HG03175 (cell line): ENCODE data around the gene CHAT.
A peak's percentile ranks its signal among the peaks of the same experiment; 100 is the strongest.

Source experiments
- ATAC-seq: cut with Tn5 transposase; IDR thresholded peaks from one replicate; pipeline ENCODE4 v1.9.1; 2021; ENCODE audit warnings: mild to moderate bottlenecking, moderate library complexity; ENCODE audit not compliant: unreplicated experiment

The CHAT gene

GRCh38 chr10:49613882-49614241, at the start of gene CHAT:
Gene CHAT, plus strand, starts transcription at chr10:49614037. Its CDS starts 153 bp downstream, at chr10:49614190.
- ATAC-seq, result no peak

- ATAC-seq, result no peak
These were observed 49.3 kb upstream of the CHAT start for GRCh38 chr10:49564461-49565009.

- no peak for ATAC-seq
These were observed 46.0 kb upstream of the CHAT start for GRCh38 chr10:49567810-49568209.

DNA sequence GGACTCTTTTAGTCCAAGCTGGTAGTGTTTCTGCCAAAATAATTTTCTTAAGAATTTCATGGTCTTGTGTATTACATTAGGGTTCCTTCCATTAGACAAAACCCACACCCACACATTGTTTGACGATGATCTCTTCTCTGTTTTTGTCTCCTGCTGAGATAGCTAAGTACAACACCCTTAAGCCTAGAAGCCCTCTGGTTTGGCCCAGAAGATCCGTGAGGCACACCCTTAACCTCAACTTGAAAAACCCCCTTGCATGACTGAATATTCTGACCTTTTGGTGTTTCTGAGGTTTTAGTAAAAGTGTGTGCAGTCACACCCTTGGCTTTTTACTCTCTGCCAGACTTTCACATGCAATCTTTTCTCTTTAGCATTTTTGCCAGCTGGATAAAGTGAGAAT, 45.6 kb upstream of the CHAT start:
- ATAC-seq, result no peak

DNA sequence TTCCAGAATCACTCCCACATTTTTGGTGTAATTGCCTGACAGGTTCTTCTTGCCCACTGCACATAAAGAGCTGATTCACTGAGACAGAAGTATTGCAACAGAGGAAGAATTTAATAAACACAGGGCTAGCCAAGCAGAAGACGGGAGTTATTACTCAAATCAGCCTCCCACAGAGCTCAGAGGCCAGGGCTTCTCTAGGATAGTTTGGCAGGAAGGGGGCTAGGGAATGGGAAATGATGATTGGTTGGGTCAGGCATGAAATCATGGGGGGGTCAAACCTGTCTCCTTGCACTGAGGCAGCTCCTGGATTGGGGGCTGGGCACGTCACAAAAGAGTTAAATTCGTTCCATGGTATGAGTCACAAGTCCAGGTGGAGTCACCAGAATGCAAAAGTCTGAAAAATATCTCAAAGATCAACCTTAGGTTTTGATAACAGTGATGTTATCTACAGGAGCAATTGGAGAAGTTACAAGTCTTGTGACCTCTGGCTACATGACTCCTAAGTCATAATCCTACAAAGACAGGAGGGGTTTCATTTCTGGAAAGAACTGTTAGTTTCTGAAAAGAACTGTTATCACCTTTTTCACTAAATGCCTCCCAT, 44.7 kb upstream of the CHAT start:
- ATAC-seq, result no peak

GRCh38 chr10:49571388-49571787, 42.4 kb upstream of the CHAT start:
- ATAC-seq, result no peak

DNA sequence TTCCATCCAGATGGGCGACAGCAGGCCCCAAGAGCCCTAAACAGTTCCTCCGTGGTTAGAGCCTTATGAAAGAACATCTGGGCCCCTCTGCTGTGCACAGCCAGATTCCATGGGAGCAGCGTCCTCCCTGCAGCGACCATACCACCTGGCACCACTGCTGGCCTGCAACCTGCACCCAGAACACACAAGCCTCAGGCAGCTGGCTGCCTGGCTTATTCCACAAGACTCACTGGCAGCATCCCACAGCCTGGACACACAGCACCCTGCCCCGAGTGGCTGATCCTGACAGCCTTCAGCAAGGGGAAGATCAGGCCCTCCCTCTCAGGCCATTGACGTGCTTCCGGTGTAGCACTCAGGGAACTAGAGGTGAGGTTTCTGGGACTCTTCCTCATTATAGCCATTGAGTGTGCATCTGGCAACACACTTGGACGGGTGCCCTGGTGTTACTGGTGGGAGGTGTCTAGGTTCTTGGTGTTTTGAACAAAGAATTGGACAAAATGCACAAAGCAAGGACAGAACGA, 41.2 kb upstream of the CHAT start:
- no peak for ATAC-seq

GRCh38 chr10:49575489-49576072, 38.3 kb upstream of the CHAT start:
- no peak for ATAC-seq

- no peak for ATAC-seq
These were observed 36.5 kb upstream of the CHAT start for GRCh38 chr10:49577182-49577925.

DNA sequence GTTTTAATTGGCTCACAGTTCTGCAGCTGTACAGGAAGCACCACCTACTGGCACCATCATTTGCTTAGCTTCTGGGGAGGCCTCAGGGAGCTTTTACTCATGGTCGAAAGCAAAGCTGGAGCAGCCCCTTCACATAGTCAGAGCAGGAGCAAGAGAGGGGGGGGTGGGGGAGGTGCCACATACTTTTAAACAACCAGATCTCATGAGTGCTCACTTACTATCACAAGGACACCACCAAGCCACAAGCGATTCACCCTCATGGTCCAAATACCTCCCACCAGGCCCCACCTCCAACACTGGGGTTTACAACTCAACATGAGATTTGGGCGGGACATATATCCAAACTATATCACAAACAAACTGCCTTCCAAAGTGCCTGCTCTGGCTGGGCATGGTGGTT, 35.4 kb upstream of the CHAT start:
- no peak for ATAC-seq

- ATAC-seq, result no peak
These were observed 34.2 kb upstream of the CHAT start for GRCh38 chr10:49579621-49580020.

GRCh38 chr10:49585387-49585786, 28.4 kb upstream of the CHAT start:
- no peak for ATAC-seq

- no peak for ATAC-seq
These were observed 25.9 kb upstream of the CHAT start for GRCh38 chr10:49587981-49588380.

DNA sequence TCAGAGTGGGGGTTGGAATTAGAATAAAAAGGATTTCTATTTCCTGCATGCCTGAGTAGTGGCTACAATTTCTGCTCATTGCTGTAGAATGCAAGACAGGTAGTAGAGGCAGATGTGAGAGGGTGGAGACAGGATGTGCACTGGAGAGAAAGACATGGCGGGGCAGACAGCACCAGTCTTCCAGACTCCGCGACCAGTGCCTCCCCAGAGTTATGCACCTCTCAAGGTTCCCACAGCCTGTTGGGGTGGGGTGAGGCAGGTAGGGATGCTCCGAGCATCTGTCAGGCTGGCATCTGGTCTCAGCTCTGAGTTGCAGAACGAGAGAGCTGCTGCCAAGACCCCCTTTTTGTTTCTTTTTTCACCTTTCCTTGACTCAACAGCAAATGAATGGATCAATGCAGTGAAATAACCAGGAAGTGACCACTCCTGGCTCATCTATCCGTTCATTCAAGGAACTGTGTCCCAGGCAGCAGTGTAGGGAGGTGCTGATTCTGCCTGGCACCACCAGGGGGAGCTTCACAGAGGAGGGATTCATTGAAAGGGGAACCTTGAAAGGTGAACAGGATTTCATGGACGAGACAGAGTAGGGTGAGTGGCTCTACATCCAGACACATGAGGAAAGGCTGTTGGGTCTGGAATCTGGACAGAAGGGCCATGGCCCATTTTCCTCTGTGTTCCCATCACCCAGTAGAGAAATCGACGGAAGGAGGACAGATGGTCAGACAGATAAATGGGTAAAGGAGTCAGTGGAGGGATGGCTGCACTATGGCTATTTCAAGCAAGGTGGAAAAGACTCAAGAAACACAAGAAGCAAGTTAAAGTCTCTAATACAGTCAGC, 20.9 kb upstream of the CHAT start:
- peak; percentile 78 for ATAC-seq

- no peak for ATAC-seq
These were observed 20.3 kb upstream of the CHAT start for GRCh38 chr10:49593564-49593875.

GRCh38 chr10:49593998-49594397, 19.8 kb upstream of the CHAT start:
- no peak for ATAC-seq

DNA sequence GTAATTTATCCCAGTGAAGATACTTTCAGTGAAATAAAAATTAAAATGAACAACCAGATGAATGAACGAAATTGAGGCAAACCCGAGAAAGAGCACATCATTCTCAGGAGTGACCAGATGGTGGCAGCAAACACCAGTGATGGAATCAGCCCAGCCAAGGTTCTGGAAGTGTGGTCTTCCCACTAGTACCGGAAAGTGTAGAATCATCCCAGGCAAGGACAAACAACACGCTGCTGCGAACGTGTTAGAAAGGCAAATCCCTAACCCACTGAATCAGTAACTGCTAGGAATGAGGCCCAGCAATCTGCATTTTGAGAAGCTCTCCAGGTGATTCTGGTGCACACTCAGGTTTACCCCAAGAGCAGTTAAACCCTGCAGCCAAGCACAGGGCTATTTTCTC, 19.2 kb upstream of the CHAT start:
- no peak for ATAC-seq

DNA sequence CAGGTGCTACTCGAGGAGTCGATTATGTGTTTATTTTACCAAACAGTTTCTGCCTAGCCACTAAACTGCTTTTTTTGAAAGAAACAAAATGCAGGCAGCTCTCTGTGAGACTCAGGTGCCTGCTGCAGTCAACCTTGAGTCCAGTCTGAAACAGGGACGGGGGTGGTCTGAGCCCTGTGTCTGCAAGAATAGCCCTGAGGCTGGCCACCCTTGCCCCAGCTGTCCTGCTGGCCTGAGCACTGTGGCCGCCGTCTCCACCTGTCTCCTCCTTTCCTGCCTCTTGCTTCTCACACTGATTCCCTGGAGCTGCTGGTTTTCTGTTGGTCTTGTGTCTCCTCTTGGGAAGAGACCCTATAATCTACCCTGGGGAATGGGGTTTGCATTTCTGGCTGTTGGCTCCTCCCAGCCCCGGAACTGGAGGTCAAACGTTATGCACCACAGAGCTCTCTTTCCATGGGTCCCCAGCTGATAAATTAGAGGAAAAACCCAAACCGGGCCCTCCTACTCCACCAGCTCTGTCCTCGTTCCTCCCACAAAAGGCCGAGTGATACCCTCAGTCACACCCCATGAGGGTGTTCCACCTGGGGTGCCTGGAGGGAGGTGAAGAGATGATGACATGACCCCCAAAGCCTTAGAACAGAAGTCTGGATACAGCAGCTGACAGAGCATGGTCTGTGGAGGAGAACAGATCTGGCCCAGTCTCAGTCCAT, 18.7 kb upstream of the CHAT start:
- no peak for ATAC-seq

DNA sequence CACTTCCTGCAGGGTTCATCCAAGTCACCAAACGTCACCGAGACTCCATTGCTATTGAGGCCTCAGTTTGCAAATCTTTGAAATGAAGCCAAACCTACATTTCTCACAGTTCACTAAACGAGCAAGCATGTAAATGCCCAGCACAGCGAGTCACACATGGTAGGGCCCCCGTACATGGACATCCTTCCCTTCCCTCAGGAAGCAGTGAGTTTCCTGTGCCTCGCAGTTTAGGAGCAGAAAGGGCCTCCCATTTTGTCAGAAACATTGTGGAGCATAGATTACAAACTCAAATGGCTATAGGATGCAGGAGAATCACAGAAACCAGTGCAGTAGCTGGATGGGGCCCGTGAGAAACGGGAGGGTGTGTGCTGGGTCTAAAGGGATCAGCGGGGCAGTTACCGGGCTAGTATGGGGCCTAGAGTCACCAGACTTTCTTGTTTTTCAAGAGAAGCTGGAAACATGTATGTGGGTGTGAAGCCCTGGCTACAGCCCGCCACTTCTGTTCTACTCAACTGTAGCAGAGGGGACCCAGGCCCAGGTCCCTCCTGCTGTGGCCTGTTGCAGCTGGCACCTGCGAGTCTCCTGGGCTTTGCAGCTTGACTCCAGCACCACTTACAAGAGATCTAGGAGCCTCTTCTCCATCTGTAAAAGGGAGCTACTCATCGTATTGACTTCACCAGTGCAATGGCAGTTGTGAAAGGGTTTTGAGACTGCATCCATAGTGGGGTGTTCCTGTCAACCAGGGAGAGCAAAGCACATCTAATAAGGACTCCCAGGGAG, 17.9 kb upstream of the CHAT start:
- no peak for ATAC-seq

DNA sequence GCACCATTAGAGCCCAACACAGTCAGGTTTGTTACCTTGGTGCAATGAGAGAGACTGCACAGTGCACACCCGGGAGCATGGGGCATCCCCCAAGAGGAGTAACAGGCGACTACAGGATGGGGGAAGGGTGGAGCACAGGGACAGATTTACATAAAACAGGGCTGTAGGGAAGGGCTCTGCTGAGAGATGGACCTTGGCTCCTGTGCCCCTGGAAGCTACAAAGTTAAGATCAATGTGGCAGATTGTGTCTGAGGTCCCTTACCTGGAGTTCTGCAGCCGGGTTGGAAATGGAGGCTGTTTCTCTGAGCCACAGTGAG, 17.4 kb upstream of the CHAT start:
- no peak for ATAC-seq
